Superior temporal gyrus (tissue), 1 donor: ENCODE data around the gene AUTS2.

Source experiments
- DNase-seq: peaks from one replicate; pipeline ENCODE4 v3.0.0-alpha.2; 2016; ENCODE audit errors: extremely low spot score

Gene AUTS2

GRCh38 chr7:69847921-69848612 is 249.8 kb downstream of the AUTS2 start:
- DNase-seq = no peak

- no peak for DNase-seq
Observed at GRCh38 chr7:69849268-69849667, 251.0 kb downstream of the AUTS2 start.

- no peak for DNase-seq
Observed at GRCh38 chr7:69857014-69857413, 258.7 kb downstream of the AUTS2 start.

GRCh38 chr7:69858471-69858870 is 260.2 kb downstream of the AUTS2 start:
- no peak for DNase-seq

GRCh38 chr7:69859342-69859741 is 261.1 kb downstream of the AUTS2 start:
- no peak for DNase-seq

- DNase-seq = no peak
Observed at GRCh38 chr7:69860486-69860885, 262.2 kb downstream of the AUTS2 start.

- DNase-seq = no peak
Observed at GRCh38 chr7:69860941-69861622, 262.8 kb downstream of the AUTS2 start.

- DNase-seq = no peak
Observed at GRCh38 chr7:69862413-69863064, 264.3 kb downstream of the AUTS2 start.

- DNase-seq = no peak
Observed at GRCh38 chr7:69864274-69864673, 266.0 kb downstream of the AUTS2 start.

GRCh38 chr7:69864822-69865221 is 266.5 kb downstream of the AUTS2 start:
- no peak for DNase-seq

GRCh38 chr7:69868921-69869320 is 270.6 kb downstream of the AUTS2 start:
- no peak for DNase-seq

GRCh38 chr7:69871213-69871885 is 273.1 kb downstream of the AUTS2 start:
- no peak for DNase-seq

GRCh38 chr7:69871886-69872569 is 273.8 kb downstream of the AUTS2 start:
- no peak for DNase-seq

- DNase-seq = no peak
Observed at GRCh38 chr7:69873512-69873911, 275.2 kb downstream of the AUTS2 start.

GRCh38 chr7:69878015-69878414 is 279.7 kb downstream of the AUTS2 start:
- no peak for DNase-seq

GRCh38 chr7:69878591-69878990 is 280.3 kb downstream of the AUTS2 start:
- DNase-seq = no peak

GRCh38 chr7:69879989-69880388 is 281.7 kb downstream of the AUTS2 start:
- DNase-seq = no peak

- no peak for DNase-seq
Observed at GRCh38 chr7:69880840-69881239, 282.6 kb downstream of the AUTS2 start.

- DNase-seq = no peak
Observed at GRCh38 chr7:69882269-69882668, 284.0 kb downstream of the AUTS2 start.

- no peak for DNase-seq
Observed at GRCh38 chr7:69883399-69883891, 285.2 kb downstream of the AUTS2 start.

GRCh38 chr7:69885431-69885830 is 287.2 kb downstream of the AUTS2 start:
- no peak for DNase-seq
